HepG2 (cell line): ENCODE results near the gene TSPAN31. TPM values are rescaled to one million over a fixed set of nuclear protein-coding genes. Genes with fewer than 3 reads are reported as not detected.

Experiments used
- ATF1 ChIP-seq: IDR thresholded peaks from 2 replicates; pipeline ENCODE4 v1.6.1; 2016; ENCODE audit warnings: mild to moderate bottlenecking, control low read depth
- CAMTA2 ChIP-seq: sonication (generic); formaldehyde crosslinking; IDR thresholded peaks from 2 replicates; pipeline ENCODE4 v1.4.0; 2020; ENCODE audit warnings: mild to moderate bottlenecking, missing genetic modification reagents, borderline replicate concordance
- KLF13 ChIP-seq: sonication (generic); formaldehyde crosslinking; IDR thresholded peaks from 2 replicates; pipeline ENCODE4 v1.4.0; 2020; ENCODE audit warnings: mild to moderate bottlenecking, missing genetic modification reagents
- MTF2 ChIP-seq: sonication (generic); formaldehyde crosslinking; IDR thresholded peaks from 2 replicates; pipeline ENCODE4 v1.5.0; 2020; ENCODE audit warnings: missing genetic modification reagents, borderline replicate concordance
- NFYC ChIP-seq: IDR thresholded peaks from 2 replicates; pipeline ENCODE4 v1.6.1; 2016; ENCODE audit warnings: missing genetic modification reagents, missing compliant biosample characterization
- PRMT3 ChIP-seq: sonication (generic); formaldehyde crosslinking; IDR thresholded peaks from 2 replicates; pipeline ENCODE4 v1.8.1; 2022; ENCODE audit warnings: low read depth, mild to moderate bottlenecking, moderate library complexity, missing genetic modification reagents, borderline replicate concordance
- ZNF20 ChIP-seq: sonication (generic); formaldehyde crosslinking; IDR thresholded peaks from 2 replicates; pipeline ENCODE4 v1.4.0; 2020; ENCODE audit warnings: mild to moderate bottlenecking, moderate library complexity, missing genetic modification reagents
- ZNF33B ChIP-seq: sonication (generic); formaldehyde crosslinking; IDR thresholded peaks from 2 replicates; pipeline ENCODE4 v1.5.1; 2020; ENCODE audit warnings: mild to moderate bottlenecking, missing genetic modification reagents
- ZNF761 ChIP-seq: sonication (generic); formaldehyde crosslinking; conservative IDR thresholded peaks from 2 replicates; pipeline ENCODE4 v1.4.0; 2020; ENCODE audit warnings: mild to moderate bottlenecking, missing genetic modification reagents
- ZNF792 ChIP-seq: IDR thresholded peaks from 2 replicates; pipeline ENCODE4 v1.6.1; 2016
- ZNF891 ChIP-seq: sonication (generic); formaldehyde crosslinking; IDR thresholded peaks from 2 replicates; pipeline ENCODE4 v1.5.0; 2020; ENCODE audit warnings: mild to moderate bottlenecking, missing genetic modification reagents
- polyA plus RNA-seq, 8 experiments: library from polyadenylated mRNA; depleted of rRNA in 3 of 8; stranded (reverse) in 7 of 8; unstranded in 1 of 8; fragments of >200 nt; fragmentation: Illumina TruSeq in 4 of 8; extraction: Trizol in 4 of 8; gene quantifications; 2 replicates each; pipeline versions ENCODE4 v1.2.1 to v1.2.3, GENCODE V29; 2011 to 2016; ENCODE audit warnings: low read depth in 4 of 8, missing spikeins in 1 of 8, mixed read lengths in 1 of 8; ENCODE audit not compliant: insufficient read depth in 1 of 8
- total RNA-seq, 5 experiments: library from RNA; depleted of rRNA; stranded (reverse); fragments of >200 nt; fragmentation: Illumina TruSeq; extraction: Trizol; gene quantifications; 2 replicates each; pipeline ENCODE4 v1.2.3, GENCODE V29; 2016; ENCODE audit warnings: low read depth in 1 of 5
- TF ChIP-seq, protein P1 (sequence below): sonication (generic); formaldehyde crosslinking; IDR thresholded peaks from 2 replicates; pipeline ENCODE4 v1.4.0; 2020; ENCODE audit warnings: missing genetic modification reagents
- TF ChIP-seq, protein P2 (sequence below): sonication (generic); formaldehyde crosslinking; IDR thresholded peaks from 2 replicates; pipeline ENCODE4 v1.5.0; 2020; ENCODE audit warnings: mild to moderate bottlenecking, missing genetic modification reagents
- TF ChIP-seq, protein P3 (sequence below): sonication (generic); formaldehyde crosslinking; IDR thresholded peaks from 2 replicates; pipeline ENCODE4 v1.5.1; 2020; ENCODE audit warnings: mild to moderate bottlenecking, missing genetic modification reagents
- TF ChIP-seq, protein P4 (sequence below): sonication (generic); formaldehyde crosslinking; IDR thresholded peaks from 2 replicates; pipeline ENCODE4 v1.5.0; 2020; ENCODE audit warnings: mild to moderate bottlenecking, missing genetic modification reagents
- TF ChIP-seq, protein P5 (sequence below), 2 experiments: fragments of 450-650 bp in 1 of 2; sonication (generic) in 1 of 2; formaldehyde crosslinking; IDR thresholded peaks; 2 replicates each; pipeline versions ENCODE4 v1.5.0 to v1.8.0; 2020 to 2022; ENCODE audit warnings: mild to moderate bottlenecking in 1 of 2, missing genetic modification reagents in 1 of 2
- TF ChIP-seq, protein P6 (sequence below): IDR thresholded peaks from 2 replicates; pipeline ENCODE4 v1.6.1; 2016; ENCODE audit warnings: mild to moderate bottlenecking

The TSPAN31 gene
- total and polyA plus RNA-seq, 2 of the 13 experiments (the other 11 are each of a cell fraction or from before 2014, with no cell fraction given) = 10.4 to 24.6 TPM

DNA sequence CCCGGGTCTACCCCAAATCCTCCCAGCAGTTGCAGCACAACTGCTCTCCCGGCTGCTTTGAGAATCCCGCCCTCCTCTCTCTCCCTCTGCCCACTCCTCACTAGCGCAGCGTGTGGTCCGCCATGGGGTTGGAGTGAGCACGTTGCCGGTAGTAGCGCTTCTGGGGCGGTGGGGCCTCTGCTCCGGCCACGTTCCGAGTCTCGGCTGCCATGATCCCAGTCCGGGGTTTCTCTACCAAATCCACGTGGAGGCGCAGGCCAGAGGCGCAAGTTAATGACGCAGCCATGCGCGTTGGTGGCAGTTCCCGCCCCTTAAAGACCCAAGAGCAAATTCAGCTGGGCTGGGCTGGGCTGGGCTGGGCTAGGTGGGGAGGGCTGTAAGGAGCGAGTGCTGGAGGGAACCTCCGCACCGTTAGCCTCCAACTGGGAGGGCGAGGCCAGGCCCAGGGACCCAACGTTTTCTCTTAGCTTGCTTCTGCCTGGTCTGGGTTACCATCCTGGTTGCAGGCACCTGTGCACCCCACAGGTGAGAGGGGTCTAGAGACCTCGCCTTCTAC is 27.1 kb downstream of the TSPAN31 start, which contains the start of gene METTL1 (continued):
- TF ChIP-seq, protein P1, sequence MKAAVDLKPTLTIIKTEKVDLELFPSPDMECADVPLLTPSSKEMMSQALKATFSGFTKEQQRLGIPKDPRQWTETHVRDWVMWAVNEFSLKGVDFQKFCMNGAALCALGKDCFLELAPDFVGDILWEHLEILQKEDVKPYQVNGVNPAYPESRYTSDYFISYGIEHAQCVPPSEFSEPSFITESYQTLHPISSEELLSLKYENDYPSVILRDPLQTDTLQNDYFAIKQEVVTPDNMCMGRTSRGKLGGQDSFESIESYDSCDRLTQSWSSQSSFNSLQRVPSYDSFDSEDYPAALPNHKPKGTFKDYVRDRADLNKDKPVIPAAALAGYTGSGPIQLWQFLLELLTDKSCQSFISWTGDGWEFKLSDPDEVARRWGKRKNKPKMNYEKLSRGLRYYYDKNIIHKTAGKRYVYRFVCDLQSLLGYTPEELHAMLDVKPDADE = 0 out of 2 replicates have a peak, but pooled peaks have one; percentile 79
- TF ChIP-seq ZNF792 (CRISPR knock-in tag) = peak; percentile 60; the same call in 1 of the 2 replicates
- TF ChIP-seq, protein P2, sequence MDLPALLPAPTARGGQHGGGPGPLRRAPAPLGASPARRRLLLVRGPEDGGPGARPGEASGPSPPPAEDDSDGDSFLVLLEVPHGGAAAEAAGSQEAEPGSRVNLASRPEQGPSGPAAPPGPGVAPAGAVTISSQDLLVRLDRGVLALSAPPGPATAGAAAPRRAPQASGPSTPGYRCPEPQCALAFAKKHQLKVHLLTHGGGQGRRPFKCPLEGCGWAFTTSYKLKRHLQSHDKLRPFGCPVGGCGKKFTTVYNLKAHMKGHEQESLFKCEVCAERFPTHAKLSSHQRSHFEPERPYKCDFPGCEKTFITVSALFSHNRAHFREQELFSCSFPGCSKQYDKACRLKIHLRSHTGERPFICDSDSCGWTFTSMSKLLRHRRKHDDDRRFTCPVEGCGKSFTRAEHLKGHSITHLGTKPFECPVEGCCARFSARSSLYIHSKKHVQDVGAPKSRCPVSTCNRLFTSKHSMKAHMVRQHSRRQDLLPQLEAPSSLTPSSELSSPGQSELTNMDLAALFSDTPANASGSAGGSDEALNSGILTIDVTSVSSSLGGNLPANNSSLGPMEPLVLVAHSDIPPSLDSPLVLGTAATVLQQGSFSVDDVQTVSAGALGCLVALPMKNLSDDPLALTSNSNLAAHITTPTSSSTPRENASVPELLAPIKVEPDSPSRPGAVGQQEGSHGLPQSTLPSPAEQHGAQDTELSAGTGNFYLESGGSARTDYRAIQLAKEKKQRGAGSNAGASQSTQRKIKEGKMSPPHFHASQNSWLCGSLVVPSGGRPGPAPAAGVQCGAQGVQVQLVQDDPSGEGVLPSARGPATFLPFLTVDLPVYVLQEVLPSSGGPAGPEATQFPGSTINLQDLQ (CRISPR knock-in tag) = peak; percentile 94
- peak; percentile 70 for TF ChIP-seq ZNF761 (CRISPR knock-in tag)
- no peak for TF ChIP-seq KLF13 (CRISPR knock-in tag)
- peak; percentile 41; the same call in 1 of the 2 replicates for TF ChIP-seq ZNF33B (CRISPR knock-in tag)
- TF ChIP-seq ZNF20 (CRISPR knock-in tag) = no peak
- TF ChIP-seq ATF1 (CRISPR knock-in tag) = peak; percentile 99
- TF ChIP-seq CAMTA2 (CRISPR knock-in tag) = no peak
- TF ChIP-seq MTF2 (CRISPR knock-in tag) = 0 out of 2 replicates have a peak, but pooled peaks have one; percentile 47
- TF ChIP-seq, protein P3, sequence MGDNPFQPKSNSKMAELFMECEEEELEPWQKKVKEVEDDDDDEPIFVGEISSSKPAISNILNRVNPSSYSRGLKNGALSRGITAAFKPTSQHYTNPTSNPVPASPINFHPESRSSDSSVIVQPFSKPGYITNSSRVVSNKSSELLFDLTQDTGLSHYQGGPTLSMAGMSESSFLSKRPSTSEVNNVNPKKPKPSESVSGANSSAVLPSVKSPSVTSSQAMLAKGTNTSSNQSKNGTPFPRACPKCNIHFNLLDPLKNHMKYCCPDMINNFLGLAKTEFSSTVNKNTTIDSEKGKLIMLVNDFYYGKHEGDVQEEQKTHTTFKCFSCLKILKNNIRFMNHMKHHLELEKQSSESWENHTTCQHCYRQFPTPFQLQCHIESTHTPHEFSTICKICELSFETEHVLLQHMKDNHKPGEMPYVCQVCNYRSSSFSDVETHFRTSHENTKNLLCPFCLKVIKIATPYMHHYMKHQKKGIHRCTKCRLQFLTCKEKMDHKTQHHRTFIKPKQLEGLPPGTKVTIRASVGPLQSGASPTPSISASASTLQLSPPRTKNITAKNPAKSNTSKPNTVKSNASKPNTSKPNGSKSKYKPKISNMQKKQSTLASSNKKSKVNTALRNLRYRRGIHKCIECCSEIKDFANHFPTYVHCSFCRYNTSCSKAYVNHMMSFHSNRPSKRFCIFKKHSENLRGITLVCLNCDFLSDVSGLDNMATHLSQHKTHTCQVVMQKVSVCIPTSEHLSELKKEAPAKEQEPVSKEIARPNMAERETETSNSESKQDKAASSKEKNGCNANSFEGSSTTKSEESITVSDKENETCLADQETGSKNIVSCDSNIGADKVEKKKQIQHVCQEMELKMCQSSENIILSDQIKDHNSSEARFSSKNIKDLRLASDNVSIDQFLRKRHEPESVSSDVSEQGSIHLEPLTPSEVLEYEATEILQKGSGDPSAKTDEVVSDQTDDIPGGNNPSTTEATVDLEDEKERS (CRISPR knock-in tag) = peak; percentile 57; the same call in 1 of the 2 replicates
- TF ChIP-seq, protein P4, sequence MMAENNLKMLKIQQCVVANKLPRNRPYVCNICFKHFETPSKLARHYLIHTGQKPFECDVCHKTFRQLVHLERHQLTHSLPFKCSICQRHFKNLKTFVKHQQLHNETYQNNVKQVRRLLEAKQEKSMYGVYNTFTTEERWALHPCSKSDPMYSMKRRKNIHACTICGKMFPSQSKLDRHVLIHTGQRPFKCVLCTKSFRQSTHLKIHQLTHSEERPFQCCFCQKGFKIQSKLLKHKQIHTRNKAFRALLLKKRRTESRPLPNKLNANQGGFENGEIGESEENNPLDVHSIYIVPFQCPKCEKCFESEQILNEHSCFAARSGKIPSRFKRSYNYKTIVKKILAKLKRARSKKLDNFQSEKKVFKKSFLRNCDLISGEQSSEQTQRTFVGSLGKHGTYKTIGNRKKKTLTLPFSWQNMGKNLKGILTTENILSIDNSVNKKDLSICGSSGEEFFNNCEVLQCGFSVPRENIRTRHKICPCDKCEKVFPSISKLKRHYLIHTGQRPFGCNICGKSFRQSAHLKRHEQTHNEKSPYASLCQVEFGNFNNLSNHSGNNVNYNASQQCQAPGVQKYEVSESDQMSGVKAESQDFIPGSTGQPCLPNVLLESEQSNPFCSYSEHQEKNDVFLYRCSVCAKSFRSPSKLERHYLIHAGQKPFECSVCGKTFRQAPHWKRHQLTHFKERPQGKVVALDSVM = peak; percentile 98
- peak; percentile 78 for TF ChIP-seq ZNF891 (CRISPR knock-in tag)
- TF ChIP-seq, protein P5, sequence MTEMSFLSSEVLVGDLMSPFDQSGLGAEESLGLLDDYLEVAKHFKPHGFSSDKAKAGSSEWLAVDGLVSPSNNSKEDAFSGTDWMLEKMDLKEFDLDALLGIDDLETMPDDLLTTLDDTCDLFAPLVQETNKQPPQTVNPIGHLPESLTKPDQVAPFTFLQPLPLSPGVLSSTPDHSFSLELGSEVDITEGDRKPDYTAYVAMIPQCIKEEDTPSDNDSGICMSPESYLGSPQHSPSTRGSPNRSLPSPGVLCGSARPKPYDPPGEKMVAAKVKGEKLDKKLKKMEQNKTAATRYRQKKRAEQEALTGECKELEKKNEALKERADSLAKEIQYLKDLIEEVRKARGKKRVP (CRISPR knock-in tag; IDR thresholded peaks at IDR 0.05) = peak in 1 of 2 experiments; percentile 72; a peak in 2 of 4 replicates
- peak; percentile 15; the same call in 1 of the 2 replicates for TF ChIP-seq NFYC
- TF ChIP-seq, protein P6, sequence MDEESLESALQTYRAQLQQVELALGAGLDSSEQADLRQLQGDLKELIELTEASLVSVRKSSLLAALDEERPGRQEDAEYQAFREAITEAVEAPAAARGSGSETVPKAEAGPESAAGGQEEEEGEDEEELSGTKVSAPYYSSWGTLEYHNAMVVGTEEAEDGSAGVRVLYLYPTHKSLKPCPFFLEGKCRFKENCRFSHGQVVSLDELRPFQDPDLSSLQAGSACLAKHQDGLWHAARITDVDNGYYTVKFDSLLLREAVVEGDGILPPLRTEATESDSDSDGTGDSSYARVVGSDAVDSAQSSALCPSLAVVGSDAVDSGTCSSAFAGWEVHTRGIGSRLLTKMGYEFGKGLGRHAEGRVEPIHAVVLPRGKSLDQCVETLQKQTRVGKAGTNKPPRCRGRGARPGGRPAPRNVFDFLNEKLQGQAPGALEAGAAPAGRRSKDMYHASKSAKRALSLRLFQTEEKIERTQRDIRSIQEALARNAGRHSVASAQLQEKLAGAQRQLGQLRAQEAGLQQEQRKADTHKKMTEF (CRISPR knock-in tag) = peak; percentile 59; the same call in 1 of the 2 replicates
- 0 out of 2 replicates have a peak, but pooled peaks have one; percentile 47 for TF ChIP-seq PRMT3 (CRISPR knock-in tag)
